CD14-positive monocyte (primary cell): ENCODE data around the gene UBE2H. TPM values are rescaled to one million over a fixed set of nuclear protein-coding genes. Genes with fewer than 3 reads are reported as not detected.

Experiments
- DNase-seq, 3 donors: peaks; one replicate each; pipeline ENCODE4 v3.0.0-alpha.2; 2011 to 2022
- H2AFZ ChIP-seq: 2 replicates; pipeline ENCODE4 v1.6.0; 2012; ENCODE audit warnings: mild to moderate bottlenecking, low read depth, low read length, inconsistent platforms; ENCODE audit not compliant: insufficient read depth, poor library complexity, severe bottlenecking
- H3K27ac ChIP-seq, 2 donors: 1 replicate in 1 of 2; 2 replicates in 1 of 2; pipeline ENCODE4 v1.5.1; 2012 to 2013; ENCODE audit warnings: low read length in 2 of 2, control low read depth in 1 of 2, inconsistent platforms in 1 of 2, low read depth in 1 of 2, mild to moderate bottlenecking in 1 of 2
- H3K27me3 ChIP-seq, 2 donors: one replicate each; pipeline versions ENCODE4 v1.6.0 to v1.6.1; 2011 to 2013; ENCODE audit warnings: low read length in 2 of 2; ENCODE audit not compliant: control insufficient read depth in 2 of 2, insufficient read depth in 2 of 2
- H3K36me3 ChIP-seq, 2 donors: replicated peaks in 1 of 2; 1 replicate in 1 of 2; 2 replicates in 1 of 2; pipeline versions ENCODE4 v1.5.1 to v1.6.1; 2012 to 2013; ENCODE audit warnings: low read length in 2 of 2, control low read depth in 1 of 2, inconsistent platforms in 1 of 2, mild to moderate bottlenecking in 1 of 2; ENCODE audit not compliant: insufficient read depth in 2 of 2, control insufficient read depth in 1 of 2
- H3K4me1 ChIP-seq, 2 donors: 1 replicate in 1 of 2; 2 replicates in 1 of 2; pipeline versions ENCODE4 v1.5.1 to v1.6.1; 2012 to 2013; ENCODE audit warnings: low read length in 2 of 2, control low read depth in 1 of 2, inconsistent platforms in 1 of 2, mild to moderate bottlenecking in 1 of 2, moderate library complexity in 1 of 2; ENCODE audit not compliant: insufficient read depth in 2 of 2, control insufficient read depth in 1 of 2
- H3K4me2 ChIP-seq: replicated peaks from 2 replicates; pipeline ENCODE3; 2012; ENCODE audit warnings: low read length, moderate library complexity, mild to moderate bottlenecking; ENCODE audit not compliant: poor library complexity, severe bottlenecking; ENCODE audit errors: extremely low read depth
- H3K4me3 ChIP-seq, 3 experiments: fragments of 200-600 bp in 1 of 3; sonication (generic) in 1 of 3; replicated peaks in 1 of 3; 1 replicate in 2 of 3; 2 replicates in 1 of 3; pipeline ENCODE4 v1.5.1; 2011 to 2013; ENCODE audit warnings: low read length in 3 of 3, mild to moderate bottlenecking in 3 of 3, control low read depth in 2 of 3, low read depth in 2 of 3, inconsistent platforms in 1 of 3, moderate library complexity in 1 of 3
- H3K79me2 ChIP-seq: 2 replicates; pipeline ENCODE4 v1.6.0; 2012; ENCODE audit warnings: mild to moderate bottlenecking, control low read depth, inconsistent platforms, low read length, moderate library complexity; ENCODE audit not compliant: insufficient read depth
- H3K9ac ChIP-seq: 2 replicates; pipeline ENCODE4 v1.6.0; 2017; ENCODE audit warnings: low read length, mild to moderate bottlenecking; ENCODE audit not compliant: insufficient read depth, poor library complexity, severe bottlenecking
- H3K9me3 ChIP-seq, 2 donors: replicated peaks in 1 of 2; 1 replicate in 1 of 2; 2 replicates in 1 of 2; pipeline versions ENCODE4 v1.5.1 to v1.6.1; 2012 to 2013; ENCODE audit warnings: low read length in 2 of 2, control low read depth in 1 of 2; ENCODE audit not compliant: control insufficient read depth in 1 of 2, insufficient read depth in 1 of 2
- H4K20me1 ChIP-seq: 2 replicates; pipeline ENCODE4 v1.6.0; 2012; ENCODE audit warnings: mild to moderate bottlenecking, low read length, control low read depth, moderate library complexity; ENCODE audit not compliant: insufficient read depth
- H3K27ac Mint-ChIP-seq, 7 donors: one replicate each; pipeline ENCODE4 v1.8.0; 2020; ENCODE audit warnings: mild to moderate bottlenecking in 7 of 7, mixed read lengths in 7 of 7, moderate library complexity in 6 of 7, inconsistent platforms in 2 of 7
- H3K27me3 Mint-ChIP-seq, 3 donors: one replicate each; pipeline ENCODE4 v1.8.0; 2021 to 2022; ENCODE audit warnings: low read depth in 3 of 3, mild to moderate bottlenecking in 3 of 3, mixed read lengths in 3 of 3, moderate library complexity in 3 of 3, inconsistent platforms in 1 of 3
- H3K36me3 Mint-ChIP-seq, 2 donors: one replicate each; pipeline ENCODE4 v1.8.0; 2020; ENCODE audit warnings: mixed read lengths in 2 of 2, inconsistent platforms in 1 of 2, mild to moderate bottlenecking in 1 of 2
- H3K4me1 Mint-ChIP-seq: one replicate; pipeline ENCODE4 v1.8.0; 2020; ENCODE audit warnings: mild to moderate bottlenecking, mixed read lengths
- H3K4me3 Mint-ChIP-seq, 2 donors: one replicate each; pipeline ENCODE4 v1.8.0; 2020; ENCODE audit warnings: mild to moderate bottlenecking in 2 of 2, mixed read lengths in 2 of 2, moderate library complexity in 1 of 2
- H3K9me3 Mint-ChIP-seq, 7 donors: one replicate each; pipeline ENCODE4 v1.8.0; 2020 to 2022; ENCODE audit warnings: mixed read lengths in 7 of 7, mild to moderate bottlenecking in 6 of 7, moderate library complexity in 6 of 7, inconsistent platforms in 2 of 7
- WGBS: methylation state at CpG from one replicate; pipeline ENCODE4 v1.1.5; 2013; ENCODE audit warnings: missing lambda C conversion rate; ENCODE audit not compliant: insufficient coverage; 5-methylcytosine and 5-hydroxymethylcytosine counted together
- intact Hi-C, 2 donors: fragments of 100-400 bp; cut with micrococcal nuclease; formaldehyde crosslinking; loops; one replicate each; pipeline versions ENCODE4 v1.15.0 to v1.15.1; 2023
- polyA plus RNA-seq, 3 donors: library from polyadenylated mRNA; depleted of rRNA in 1 of 3; unstranded in 2 of 3; stranded (reverse) in 1 of 3; fragments of 300-500 nt in 2 of 3; fragments of >200 nt in 1 of 3; fragmentation: Illumina TruSeq in 2 of 3; gene quantifications; 1 replicate in 2 of 3; 2 replicates in 1 of 3; pipeline ENCODE4 v1.2.3, GENCODE V29; 2012 to 2021
- TF ChIP-seq, protein P1 (sequence below): fragments of 200-600 bp; IDR thresholded peaks from one replicate; pipeline ENCODE4 v1.8.0; 2022; ENCODE audit warnings: antibody characterized with exemption, mild to moderate bottlenecking

UBE2H gene
- polyA plus RNA-seq, 3 donors, result 12.6 to 26.0 (median 16.0) TPM

DNA sequence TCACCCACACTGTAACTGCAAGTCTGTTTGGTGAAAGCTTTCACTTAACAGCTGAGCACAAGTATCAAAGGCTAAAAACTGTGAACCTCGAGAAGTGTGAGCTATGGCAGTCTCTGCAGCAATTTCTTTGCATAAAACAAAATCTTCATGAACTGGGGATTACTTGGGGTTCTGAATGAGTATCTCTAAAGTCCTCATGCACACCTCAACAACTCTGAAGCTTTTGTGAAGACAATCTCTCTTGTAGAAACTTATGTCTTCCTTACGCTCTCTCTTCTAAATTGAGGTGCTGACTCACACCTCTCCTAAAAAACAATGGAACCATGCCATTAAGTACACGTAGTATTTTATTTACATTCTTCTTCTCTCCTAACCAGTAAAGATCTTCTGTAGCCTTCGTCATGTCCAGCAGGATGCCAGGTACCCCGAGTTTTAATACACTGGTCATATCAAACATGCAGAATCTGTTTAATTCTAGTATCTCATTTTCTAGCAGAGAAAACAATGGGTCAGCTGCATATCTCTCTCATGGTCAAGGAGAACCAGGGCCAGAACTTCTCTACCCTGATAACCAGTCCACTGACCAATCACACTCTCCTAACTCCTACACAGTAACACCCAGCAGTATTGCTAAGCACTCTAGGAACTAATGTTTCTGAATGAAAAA is 76.9 kb downstream of the UBE2H start:
- no peak for DNase-seq
- Histone ChIP-seq H3K9ac (no peak overlapping the region), H3K27ac (no peak overlapping the region), H2AFZ (no peak overlapping the region), H4K20me1 (peaks cover 30% of the 10 kb centered on the region), H3K27me3 (no peaks in the 10 kb centered on the region), H3K4me1 (peaks cover 10 to 21% of the 10 kb centered on the region in 2 donors), H3K9me3 (no peaks in the 10 kb centered on the region), H3K36me3 (peaks cover 16 to 30% of the 10 kb centered on the region in 2 donors), H3K4me2 (no peak overlapping the region), H3K4me3 (no peak overlapping the region), H3K79me2 (no peaks in the 10 kb centered on the region)
- peaks cover 0 to 1% (median 0%) of the 10 kb centered on the region in 3 donors for H3K27me3 Mint-ChIP-seq
- no peaks in the 10 kb centered on the region for H3K9me3 Mint-ChIP-seq
- no peak overlapping the region for H3K4me3 Mint-ChIP-seq
- peaks cover 30% of the 10 kb centered on the region for H3K4me1 Mint-ChIP-seq
- TF ChIP-seq, protein P1, sequence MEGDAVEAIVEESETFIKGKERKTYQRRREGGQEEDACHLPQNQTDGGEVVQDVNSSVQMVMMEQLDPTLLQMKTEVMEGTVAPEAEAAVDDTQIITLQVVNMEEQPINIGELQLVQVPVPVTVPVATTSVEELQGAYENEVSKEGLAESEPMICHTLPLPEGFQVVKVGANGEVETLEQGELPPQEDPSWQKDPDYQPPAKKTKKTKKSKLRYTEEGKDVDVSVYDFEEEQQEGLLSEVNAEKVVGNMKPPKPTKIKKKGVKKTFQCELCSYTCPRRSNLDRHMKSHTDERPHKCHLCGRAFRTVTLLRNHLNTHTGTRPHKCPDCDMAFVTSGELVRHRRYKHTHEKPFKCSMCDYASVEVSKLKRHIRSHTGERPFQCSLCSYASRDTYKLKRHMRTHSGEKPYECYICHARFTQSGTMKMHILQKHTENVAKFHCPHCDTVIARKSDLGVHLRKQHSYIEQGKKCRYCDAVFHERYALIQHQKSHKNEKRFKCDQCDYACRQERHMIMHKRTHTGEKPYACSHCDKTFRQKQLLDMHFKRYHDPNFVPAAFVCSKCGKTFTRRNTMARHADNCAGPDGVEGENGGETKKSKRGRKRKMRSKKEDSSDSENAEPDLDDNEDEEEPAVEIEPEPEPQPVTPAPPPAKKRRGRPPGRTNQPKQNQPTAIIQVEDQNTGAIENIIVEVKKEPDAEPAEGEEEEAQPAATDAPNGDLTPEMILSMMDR, result no peak
- intact Hi-C loops, result no loop called here
- H3K27ac Mint-ChIP-seq, result peak overlapping the region in 2 of 7 donors; percentile 16 to 48
- H3K36me3 Mint-ChIP-seq, result peaks cover 46 to 52% of the 10 kb centered on the region in 2 donors
- WGBS, result 78% methylated on average over 4 of the region's 5 CpGs

DNA sequence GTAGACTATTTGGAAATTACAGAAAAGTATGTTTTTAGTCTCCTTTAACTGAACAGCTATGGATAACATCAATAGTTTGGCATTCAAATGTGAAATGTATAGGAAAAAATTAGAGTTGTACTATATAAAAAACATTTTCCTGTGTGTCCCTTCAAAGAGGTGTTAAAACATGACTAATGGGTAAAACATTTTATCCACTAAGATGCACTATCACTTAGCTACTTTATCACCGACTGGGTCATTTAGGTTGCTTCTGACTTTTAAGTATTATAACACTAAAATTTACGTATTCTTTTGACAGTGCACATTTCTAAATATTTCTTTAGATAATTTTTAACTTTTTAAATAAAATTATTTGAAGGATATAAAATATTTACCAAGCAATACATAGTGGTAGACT is 77.6 kb downstream of the UBE2H start:
- H3K9ac ChIP-seq, result no peak overlapping the region
- peaks cover 10 to 21% of the 10 kb centered on the region in 2 donors for H3K4me1 ChIP-seq
- H3K27me3 Mint-ChIP-seq, result peaks cover 0 to 1% (median 0%) of the 10 kb centered on the region in 3 donors
- no CpG with 5 or more reads among the region's 2 CpGs for WGBS
- no peaks in the 10 kb centered on the region for H3K79me2 ChIP-seq
- intact Hi-C loops, result no loop called here
- no peak overlapping the region for H3K27ac ChIP-seq
- H3K4me3 Mint-ChIP-seq, result no peak overlapping the region
- H3K9me3 ChIP-seq, result no peaks in the 10 kb centered on the region
- no peak overlapping the region for H3K4me2 ChIP-seq
- DNase-seq, result no peak
- H3K36me3 ChIP-seq, result peaks cover 12 to 28% of the 10 kb centered on the region in 2 donors
- peaks cover 30% of the 10 kb centered on the region for H3K4me1 Mint-ChIP-seq
- H3K27me3 ChIP-seq, result no peaks in the 10 kb centered on the region
- TF ChIP-seq, protein P1, result no peak
- H3K27ac Mint-ChIP-seq, result no peak overlapping the region
- H2AFZ ChIP-seq, result no peak overlapping the region
- H3K9me3 Mint-ChIP-seq, result no peaks in the 10 kb centered on the region
- H3K4me3 ChIP-seq, result no peak overlapping the region
- H3K36me3 Mint-ChIP-seq, result peaks cover 50 to 56% of the 10 kb centered on the region in 2 donors
- peaks cover 30% of the 10 kb centered on the region for H4K20me1 ChIP-seq
